Stimulated activated CD4-positive, alpha-beta T cell treated with anti-CD3 and anti-CD28 coated beads, Interleukin-4, amount 100 ng/mL, for 24 hours (primary cell): Measurements from ENCODE around the gene TRPT1.
A peak's percentile ranks its signal among the peaks of the same experiment; 100 is the strongest.

Experiments used
- DNase-seq: peaks from one replicate; pipeline ENCODE4 v3.0.0-alpha.2; 2020

TRPT1 gene

DNA sequence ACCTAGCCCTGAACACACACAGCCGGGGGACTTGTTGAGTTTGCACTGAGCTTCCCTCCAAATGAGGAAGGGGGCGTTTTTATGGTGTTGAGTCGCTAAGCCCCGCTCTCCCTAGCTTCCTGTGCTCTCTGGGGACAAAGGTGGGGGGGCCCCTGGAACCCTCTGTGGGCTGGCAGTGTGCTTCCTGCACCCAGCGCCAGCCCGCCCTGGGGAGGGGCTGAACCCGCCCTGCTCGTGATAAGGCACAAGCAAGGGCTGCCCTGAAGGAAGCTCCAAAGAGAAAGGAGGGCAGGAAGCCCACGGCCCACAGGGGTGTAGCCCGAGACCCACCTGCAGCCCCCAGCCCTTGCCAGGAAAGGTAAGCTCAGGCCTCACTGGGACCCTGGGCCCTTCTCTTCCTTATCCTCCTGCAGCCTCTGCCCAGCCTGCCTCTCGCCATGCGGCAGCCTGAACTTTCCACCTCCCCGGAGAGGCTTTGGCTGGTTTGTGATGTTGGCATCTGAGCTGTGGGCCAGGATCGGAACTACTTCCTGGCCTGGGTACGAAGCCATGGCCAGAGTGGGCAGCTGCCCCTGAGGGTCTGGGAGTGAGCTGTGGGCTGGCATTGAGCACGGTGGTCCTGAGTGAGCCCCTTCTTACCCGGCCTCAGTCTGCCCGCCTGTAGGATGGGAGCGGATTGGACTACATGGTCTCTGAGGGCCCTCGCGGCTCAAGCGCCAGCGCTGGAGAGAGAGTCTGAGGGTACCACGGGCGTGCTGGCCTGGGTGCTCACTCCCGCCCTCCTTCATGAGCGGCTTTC is 19.3 kb downstream of the TRPT1 start, which contains the start of gene FERMT3:
TSS of gene FERMT3 (plus strand) at position 265 of the 799 bp plus-strand sequence. CDS start 644 bp downstream, outside the sequence.
- peak; percentile 74 for DNase-seq

DNA sequence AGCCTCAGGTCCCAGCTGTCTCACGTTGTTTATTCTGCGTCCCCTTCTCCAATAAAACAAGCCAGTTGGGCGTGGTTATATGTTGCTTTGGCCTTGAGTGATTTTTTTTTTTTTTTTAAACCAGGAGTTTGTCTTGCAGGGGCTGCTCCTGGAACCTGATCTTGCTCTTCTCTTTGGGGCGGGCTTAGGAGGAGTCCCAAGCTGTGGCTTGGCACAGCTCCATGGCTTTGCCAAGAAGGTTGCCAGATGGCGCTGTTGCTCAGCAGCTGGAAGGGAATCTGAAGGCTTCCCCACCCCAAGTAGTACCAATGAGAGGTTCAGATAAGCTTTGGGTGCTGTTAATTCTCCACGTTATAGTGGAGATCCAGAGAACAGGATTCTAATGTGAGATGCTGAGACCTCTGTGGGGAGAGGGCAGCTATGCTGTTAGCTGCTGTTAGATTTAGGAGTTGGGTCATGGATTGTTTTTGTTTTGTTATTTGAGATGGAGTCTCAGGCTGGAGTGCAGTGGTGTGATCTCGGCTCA is 21.5 kb downstream of the TRPT1 start:
- peak; percentile 81 for DNase-seq

DNA sequence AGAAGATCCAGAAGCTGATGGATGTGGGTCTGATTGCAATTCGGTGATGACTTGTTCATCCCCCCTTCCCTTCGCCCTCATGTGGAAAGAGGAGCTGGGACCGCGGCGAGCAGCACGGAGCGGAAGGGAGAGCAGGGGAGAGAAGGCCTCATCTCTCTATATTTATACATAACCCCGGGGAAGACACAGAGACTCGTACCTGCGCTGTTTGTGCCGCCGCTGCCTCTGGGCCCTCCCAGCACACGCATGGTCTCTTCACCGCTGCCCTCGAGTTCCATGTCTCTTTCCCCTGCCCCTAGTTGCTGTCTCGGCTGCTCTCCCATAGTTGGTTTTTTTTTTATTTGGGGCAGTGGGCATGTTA is 21.9 kb downstream of the TRPT1 start:
- no peak for DNase-seq

DNA sequence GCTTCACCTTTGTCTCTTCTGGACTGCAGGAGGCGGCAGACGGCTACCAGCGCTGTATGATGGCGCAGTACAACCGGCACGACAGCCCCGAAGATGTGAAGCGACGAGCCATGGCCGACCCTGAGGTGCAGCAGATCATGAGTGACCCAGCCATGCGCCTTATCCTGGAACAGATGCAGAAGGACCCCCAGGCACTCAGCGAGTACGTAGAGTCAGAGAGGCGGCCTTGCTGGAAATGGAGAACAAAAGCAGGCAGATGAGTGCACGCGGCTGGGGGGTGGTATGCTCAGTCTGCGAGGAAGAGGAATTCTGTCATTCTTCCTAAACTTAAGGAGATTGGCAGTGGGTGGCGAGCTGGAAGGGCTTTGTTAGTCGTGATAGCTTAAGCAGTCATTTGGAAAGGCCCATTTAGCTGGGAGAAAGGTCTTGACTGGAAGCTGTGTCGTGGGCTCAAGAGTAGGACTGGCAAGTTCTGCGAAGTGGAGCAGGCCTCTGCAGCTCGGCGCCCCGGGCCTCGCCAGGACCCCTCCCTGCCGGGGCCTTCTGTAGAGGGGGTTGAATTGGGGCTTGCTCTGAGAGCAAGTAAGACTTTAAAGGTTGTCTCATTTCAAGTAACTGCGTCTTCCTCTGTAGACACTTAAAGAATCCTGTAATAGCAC is 22.4 kb downstream of the TRPT1 start:
- DNase-seq, result no peak

DNA sequence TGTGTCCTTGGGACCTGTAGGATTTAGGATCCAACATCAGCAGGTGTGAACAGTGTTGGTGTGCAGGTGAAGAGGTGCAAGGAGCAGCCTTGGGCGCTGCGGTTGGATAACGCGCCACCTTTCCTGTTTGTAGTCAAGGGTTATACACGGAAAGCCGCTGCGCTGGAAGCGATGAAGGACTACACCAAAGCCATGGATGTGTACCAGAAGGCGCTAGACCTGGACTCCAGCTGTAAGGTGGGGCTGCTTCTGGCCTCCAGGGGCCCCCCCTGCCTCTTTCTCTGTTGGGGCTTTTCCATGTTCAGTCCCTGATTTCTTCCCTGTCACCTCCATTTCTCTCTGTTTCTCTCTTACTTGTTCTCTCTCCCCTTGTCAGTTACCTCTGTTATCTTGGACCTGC is 23.0 kb downstream of the TRPT1 start:
- DNase-seq, result no peak

DNA sequence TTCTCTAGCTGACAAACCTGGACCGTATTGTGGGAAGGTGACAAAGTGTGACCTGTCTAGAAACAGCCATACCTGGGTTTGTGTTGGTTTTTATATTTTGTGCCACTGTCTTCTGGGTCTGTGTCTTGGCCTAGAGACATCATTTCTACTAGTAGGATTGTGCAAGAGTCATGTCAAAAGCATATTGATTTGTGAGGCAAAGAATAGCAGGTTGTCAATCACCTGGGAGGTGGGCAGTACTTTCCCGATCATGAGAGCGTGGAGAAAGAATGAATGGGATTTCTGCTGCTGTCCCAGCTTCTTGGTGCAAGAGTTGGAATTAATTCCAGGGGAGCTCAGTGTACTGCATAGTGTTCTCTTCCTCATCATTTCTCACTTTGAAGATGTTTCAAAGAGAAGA is 24.4 kb downstream of the TRPT1 start:
- DNase-seq, result no peak

DNA sequence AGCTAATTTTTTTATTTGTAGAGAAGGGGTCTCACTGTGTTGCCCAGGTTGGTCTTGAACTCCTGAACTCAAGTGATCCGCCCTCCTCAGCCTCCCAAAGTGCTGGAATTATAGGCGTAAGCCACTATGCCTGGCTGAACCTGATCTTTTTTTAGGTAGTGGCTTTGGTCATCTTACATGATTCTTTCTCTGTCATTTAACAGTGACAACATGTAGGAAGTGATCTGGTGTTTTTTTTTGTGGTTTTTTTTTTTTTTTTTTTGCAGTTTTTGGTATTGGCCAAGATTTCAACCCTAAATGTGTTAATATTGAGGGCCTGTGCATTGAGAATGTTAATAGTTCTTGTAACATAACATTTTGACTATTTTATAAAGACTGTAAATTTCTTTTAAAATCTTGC is 27.5 kb downstream of the TRPT1 start:
- no peak for DNase-seq

DNA sequence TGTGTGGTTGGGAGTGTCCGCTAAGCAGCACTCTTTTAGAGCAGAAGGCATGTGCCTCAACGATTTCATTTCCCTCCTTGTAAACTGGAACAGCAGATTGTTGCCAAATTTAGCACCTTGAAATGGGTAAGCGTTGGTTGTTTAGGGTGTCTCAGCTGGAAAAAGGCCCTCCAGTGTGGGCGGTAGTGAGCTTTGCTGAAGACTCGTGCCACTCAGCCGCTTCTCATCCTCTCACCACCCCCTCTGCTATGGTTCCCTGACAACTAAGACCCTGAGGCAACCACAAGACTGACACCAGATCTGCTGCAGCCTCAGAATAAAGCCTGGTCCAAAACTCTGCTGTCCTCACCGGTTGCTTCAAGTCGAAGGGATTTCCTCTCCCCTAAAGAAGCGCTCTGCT is 29.4 kb downstream of the TRPT1 start:
- DNase-seq, result no peak

DNA sequence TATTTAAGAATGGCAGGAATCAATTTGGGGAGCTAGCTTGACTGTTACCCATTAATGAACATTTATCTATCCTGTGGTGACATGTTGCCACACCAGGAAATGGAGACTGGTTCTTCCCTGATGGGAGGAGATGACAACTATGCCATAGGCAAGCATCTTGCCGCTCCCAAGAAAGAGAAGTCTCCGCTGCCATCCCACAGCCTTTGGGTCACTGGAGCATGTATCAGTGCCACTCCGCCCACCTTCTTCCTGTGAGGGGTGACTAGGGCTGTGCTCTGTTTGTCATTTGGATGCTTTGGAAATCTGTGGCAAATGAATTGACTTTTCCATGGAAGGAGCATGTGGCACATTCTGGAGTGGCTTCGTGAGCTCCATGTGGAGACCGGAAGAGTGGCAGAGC is 33.6 kb downstream of the TRPT1 start:
- DNase-seq, result no peak

DNA sequence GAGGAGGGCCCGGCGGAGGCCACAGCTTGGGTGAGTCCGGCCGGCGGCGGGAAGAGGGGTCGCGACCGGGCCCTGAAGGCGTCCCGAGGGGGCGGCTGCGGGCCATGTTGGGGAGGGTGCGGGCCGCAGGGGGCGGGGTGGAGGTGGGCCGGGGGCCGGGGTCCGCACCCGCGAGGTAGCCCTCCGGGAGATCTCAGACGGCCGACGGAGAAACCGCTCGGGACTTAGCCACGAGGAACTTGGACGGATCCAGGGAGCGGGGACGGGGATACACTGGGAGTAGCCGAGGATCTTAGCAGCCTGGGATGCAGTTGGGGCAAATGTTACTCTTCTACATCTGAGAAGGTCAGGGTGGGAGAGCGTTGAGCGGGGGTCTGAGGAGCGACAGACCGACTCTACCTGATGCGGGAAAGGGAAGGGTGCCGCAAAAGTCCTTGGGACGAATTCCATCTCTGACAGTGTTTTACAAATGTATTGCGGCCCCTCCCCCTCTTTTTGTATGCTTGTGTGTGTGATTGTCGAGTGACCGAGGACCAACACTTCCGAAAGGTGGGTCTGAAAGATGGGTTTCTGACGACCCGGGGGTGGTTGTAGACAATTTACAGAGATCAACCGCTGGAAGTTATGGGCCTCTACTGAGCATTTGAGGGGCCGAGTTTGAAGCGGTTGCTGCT is 39.4 kb downstream of the TRPT1 start:
- peak; percentile 53 for DNase-seq

DNA sequence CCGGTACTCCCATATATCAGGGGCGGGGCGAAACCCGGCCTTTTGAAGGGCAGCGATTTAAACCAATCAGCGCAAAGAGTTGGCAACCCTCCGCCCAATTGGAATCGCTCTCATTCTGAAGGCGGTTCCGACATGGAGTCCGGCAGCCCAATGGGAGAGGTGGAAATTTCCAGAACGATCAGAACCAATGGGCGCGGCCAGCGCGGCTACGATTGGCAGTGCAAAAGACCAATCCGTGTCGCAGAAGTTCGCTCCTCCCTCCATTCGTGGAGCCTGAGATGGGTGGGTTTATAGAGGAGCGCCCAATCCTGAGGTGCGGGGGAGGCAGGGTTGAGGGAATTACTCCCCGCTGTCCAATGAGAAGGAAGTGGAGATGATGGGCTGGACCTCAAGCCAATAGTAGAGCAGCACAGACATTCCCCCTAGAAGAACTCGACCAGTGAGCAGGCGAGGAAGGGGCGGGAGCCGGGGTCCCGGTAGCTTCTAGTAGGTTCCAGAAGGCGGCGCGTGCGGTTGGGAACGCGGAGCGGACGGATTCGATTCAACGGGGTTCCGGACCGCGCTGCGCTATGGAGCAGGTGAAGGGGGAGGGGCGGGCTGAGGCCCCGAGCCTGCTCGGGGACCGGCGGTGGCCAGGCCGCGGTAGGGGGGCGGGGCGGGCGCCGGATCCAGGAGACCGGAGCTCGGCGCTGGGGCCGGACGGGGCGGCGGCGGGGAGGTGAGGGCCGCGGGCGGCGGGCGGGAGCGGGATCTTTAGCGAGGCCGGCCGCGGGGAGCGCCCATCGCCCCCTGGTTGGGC is 40.1 kb downstream of the TRPT1 start, which contains the start of gene STIP1:
TSS of gene STIP1 (plus strand) at position 479 of the 799 bp plus-strand sequence. CDS start at position 570, 91 bp downstream.
- DNase-seq, result peak; percentile 99

DNA sequence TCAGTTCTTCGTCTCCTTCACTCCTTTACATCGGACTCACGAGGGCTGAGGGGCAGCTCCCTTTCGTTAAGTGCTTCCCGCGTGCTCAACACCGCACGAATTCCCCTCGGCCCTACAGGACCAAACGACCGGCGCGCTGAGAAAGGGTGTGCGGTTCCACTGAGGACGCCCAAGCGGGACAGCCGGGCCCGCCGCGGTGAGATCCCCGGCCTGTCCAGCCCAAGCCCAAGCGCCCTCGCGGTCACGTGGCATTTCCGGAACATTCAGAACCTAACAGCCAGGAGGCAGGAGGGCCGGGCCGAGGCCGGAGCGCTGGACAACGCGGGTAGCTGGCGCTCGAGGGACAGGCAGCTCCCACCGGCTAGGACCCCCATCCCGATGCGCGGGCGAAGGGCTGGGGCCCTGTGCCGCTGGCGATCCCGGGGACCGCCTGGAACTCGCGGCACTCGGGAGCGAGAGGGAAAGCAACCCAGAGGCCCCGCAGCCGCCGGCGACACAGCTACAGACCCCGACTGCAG is 40.8 kb downstream of the TRPT1 start:
- DNase-seq, result peak; percentile 43

DNA sequence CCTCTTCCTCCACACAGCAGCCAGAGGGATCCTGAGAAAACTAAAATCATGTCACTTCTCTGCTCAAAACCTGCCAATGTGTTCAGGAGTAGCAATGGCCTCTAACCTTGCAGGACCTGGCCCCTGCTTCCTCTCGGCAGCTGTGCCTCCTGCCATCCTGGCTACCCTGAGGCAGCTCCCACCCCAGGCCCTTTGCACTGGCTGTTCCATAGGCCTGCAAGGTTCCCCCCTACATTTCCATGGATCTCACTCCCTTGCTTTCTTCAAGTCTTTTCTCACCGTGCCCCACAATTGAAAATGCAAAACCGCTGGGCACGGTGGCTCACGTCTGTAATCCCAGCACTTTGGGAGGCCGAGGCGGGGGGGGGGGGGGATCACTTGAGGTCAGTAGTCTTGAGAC is 42.1 kb downstream of the TRPT1 start:
- DNase-seq, result no peak

DNA sequence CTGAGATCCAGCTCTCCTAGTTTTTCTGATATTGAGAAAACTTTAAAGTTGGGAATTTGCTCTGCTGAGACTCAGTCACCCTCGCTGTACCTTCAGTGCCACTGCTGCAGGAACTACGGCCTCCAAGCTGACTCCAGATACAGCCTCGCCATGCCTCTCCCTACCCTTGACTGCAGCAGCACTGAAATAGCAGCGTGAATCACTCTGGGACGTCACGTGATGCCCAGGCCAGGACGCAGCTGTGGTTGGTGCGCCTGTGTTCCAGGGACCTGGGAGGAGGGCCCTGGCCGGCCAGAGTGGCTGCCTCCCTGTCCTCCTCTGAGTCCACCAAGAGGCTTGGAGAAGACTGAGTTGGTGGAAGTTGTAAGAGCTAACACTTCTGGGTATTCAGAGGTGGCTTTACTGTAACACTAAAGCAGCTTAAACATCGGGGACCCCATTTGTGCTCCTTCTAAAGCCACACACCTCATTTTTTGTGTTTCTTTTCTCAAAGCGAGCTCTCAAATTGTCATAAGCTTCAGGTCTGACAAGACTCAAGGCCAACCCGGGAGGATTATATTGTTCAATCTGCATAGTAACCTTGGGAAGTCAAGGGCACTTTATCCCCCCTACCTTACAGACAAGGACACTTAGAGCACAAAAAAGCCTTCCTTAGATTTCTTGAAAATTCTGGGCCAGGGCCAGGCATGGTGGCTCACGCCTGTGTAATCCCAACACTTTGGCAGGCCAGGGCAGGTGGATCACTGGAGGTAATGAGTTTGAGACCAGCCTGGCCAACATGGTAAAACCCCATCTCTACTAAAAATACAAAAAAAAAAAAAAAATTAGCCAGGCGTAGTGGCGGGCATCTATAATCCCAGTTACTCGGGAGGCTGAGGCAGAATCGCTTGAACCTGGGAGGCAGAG is 44.2 kb downstream of the TRPT1 start:
- DNase-seq, result peak; percentile 50

DNA sequence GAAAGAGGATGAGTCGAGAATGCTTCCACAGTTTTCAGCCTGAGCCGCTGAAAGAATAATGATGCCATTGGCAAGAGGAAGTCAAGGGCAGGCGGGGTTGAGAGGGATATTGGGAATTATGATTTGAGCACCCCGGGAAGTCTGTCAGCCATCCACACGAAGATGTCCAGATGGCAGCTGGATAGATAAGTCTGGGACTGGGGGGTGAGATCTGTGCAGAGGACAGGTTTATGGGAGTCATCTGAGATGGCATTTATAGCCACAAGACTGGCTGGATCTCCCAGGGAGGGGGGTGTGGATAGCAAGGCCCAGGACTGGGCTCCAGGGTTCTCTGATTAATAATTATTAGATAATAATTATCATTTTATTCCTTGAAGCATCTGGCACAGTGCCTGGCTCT is 45.1 kb downstream of the TRPT1 start:
- DNase-seq, result no peak

DNA sequence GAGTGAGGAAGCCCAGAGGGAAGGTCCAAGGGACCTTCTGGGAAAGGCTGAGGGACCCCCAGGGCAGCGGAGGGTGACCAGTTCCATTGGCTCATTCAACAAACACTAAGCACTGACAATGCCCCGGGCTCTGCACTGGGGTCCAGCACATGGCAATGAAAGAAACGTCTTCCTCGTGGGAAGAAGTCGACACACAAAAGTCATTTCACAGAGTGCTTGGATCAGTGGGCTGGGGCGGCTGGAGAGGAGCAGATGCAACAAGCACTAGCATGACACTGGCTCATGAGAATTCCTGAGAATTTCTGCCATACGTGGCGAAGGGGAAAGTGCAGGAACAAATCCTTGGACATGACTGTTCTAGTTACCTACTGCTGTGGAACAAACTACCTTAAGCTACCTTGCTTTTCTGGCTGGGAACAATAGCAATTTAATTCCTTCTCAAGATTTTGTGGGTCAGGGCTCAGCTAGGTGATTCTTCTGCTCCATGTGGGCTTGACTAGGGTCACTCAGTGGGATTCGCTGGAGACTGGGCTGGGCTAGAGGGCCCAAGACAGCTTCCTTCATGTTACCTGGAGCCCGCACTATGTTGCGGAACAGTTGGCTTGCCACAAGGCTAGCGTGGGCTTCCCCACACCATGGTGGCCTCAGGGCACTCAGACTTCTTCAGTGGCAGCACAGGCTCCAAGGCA is 46.9 kb downstream of the TRPT1 start:
- DNase-seq, result no peak

DNA sequence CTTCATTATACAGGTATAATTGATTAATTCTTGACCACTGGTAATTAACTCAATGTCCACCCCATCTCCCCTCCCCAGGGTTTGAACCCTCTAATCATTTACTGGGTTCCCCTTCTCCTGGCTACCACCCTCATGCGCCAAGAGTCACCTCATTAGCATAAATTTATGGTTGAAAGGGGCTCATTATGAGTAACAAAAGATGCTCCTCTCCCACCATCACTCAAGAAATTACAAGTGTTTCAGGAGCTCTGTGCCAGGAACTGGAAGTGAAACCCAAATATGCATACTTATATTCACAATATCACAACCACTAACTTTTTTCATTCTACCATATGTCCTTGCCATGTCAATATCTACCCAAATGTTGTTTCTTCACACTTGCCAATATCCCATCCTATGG is 47.8 kb downstream of the TRPT1 start:
- no peak for DNase-seq

DNA sequence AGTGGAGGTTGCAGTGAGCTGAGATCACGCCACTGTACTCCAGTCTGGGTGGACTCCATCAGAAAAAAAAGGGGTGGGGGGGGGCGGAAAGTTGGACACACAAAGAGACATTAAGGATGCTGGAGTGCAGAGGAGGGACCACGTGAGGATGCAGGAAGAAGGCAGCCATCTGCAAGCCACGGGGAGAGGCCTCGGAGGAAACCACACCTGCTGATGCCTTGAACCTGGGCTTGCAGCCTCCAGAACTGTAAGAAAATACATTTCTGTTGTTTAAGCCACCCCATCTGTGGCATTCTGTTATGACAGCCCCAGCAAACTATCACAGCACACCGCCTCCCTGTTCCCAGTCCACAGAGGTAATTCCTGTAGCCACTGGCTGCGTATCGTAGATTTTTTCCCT is 49.2 kb downstream of the TRPT1 start:
- no peak for DNase-seq
